Activated T-helper 17 cell treated with anti-CD3 and anti-CD28 coated beads, Interleukin-2, amount 50 U/mL, for 72 hours (primary cell): ENCODE data around the gene MTLN. TPM values are rescaled to one million over a fixed set of nuclear protein-coding genes. Genes with fewer than 3 reads are reported as not detected.
A peak's percentile ranks its signal among the peaks of the same experiment; 100 is the strongest.
"Not testable (repeated sequence)": the region's sequence is repeated elsewhere in the genome, so short reads cannot be mapped to it uniquely, and the experiment has no call there.

ENCODE experiments used
- ATAC-seq: fragments of 150-1000 bp; cut with Tn5 transposase; replicated peaks from 2 replicates; pipeline ENCODE4 v1.10.0; 2021; ENCODE audit warnings: mild to moderate bottlenecking, moderate library complexity
- H3K27ac Mint-ChIP-seq: one replicate; pipeline ENCODE4 v1.8.0; 2022; ENCODE audit warnings: mixed read lengths
- H3K27me3 Mint-ChIP-seq: one replicate; pipeline ENCODE4 v1.8.0; 2022; ENCODE audit warnings: mixed read lengths
- H3K36me3 Mint-ChIP-seq: one replicate; pipeline ENCODE4 v1.8.0; 2022; ENCODE audit warnings: low read depth, mild to moderate bottlenecking, mixed read lengths
- H3K4me1 Mint-ChIP-seq: one replicate; pipeline ENCODE4 v1.8.0; 2022; ENCODE audit warnings: mixed read lengths
- H3K4me3 Mint-ChIP-seq: one replicate; pipeline ENCODE4 v1.8.0; 2022; ENCODE audit warnings: mild to moderate bottlenecking, mixed read lengths
- H3K9me3 Mint-ChIP-seq: one replicate; pipeline ENCODE4 v1.8.0; 2022; ENCODE audit warnings: mixed read lengths
- total RNA-seq, 2 donors: library from RNA; stranded (reverse); gene quantifications; one replicate each; pipeline ENCODE4 v1.2.3, GENCODE V29; 2022

The MTLN gene
- total RNA-seq, 2 donors from 2014 or later: 33.0 to 55.3 TPM

DNA sequence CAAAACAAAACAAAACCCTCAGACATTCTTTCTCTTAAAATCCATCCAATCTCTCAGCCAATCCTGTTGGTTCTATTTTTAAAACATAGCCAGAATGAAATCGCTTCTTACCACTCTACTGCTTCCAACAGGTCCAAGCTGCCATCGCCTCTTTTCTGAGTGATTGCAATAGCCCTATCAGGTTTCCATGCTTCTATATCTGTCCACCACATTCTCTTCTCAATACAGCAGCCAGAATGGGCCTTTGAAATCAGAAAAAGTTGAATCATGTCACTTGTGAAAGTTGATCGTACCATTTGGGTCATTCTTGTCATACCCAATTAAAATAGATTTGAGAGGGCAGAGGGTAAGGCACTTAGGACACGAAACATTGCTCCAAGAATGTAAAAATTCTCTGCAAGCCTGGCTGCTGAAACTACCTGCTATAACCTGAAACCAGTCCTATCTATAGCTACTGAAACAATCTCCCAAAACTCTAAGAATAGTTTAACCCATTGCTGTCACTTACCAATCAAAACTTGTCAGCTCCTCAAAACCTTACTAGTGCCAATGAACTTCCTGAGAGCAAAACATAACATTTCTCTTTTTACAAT, 3.3 kb upstream of the MTLN start:
- Mint-ChIP-seq H3K9me3 (no peaks in the 10 kb centered on the region), H3K4me1 (no peaks in the 10 kb centered on the region), H3K36me3 (peaks cover 14% of the 10 kb centered on the region), H3K27me3 (peaks cover 50% of the 10 kb centered on the region), H3K27ac (no peak overlapping the region), H3K4me3 (no peak overlapping the region)
- ATAC-seq: no peak

DNA sequence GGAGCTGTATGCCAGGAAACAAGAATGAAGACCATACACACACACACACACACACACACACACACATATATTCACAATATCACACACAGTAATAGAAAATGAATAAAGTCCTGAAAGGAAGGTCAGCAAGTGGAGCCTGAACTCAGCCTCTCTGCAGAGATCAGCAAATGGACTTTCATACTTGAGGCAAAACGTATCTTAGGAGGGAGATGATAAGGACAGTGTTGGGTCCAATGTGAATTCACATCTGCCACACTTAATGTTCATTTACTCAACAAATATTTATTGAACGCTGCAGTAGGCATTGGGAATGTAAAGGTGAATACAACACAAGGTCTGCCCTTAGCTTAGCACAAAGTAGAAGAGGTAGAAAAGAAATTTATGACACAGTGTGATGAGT, 2.7 kb upstream of the MTLN start:
- Mint-ChIP-seq H3K27ac (no peak overlapping the region), H3K36me3 (peaks cover 19% of the 10 kb centered on the region), H3K4me3 (no peak overlapping the region), H3K27me3 (peaks cover 44% of the 10 kb centered on the region), H3K9me3 (no peaks in the 10 kb centered on the region), H3K4me1 (no peaks in the 10 kb centered on the region)
- ATAC-seq: no peak

DNA sequence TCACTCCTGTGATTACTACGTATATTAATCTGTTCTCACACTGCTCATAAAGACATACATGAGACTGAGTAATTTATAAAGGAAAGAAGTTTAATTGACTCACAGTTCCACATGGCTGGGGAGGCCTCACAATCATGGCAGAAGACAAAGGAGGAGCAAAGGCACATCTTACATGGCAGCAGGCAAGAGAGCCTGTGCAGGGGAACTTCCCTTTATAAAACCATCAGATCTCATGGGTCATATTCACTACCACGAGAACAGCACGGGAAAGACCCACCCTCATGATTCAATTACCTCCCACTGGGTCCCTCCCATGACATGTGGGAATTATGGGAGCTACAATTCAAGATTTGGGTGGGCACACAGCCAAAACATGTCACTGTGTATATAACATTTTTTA, 1.2 kb upstream of the MTLN start:
- not testable (repeated sequence) for H3K4me1 Mint-ChIP-seq
- H3K4me3 Mint-ChIP-seq: peak overlapping the region; percentile 20

DNA sequence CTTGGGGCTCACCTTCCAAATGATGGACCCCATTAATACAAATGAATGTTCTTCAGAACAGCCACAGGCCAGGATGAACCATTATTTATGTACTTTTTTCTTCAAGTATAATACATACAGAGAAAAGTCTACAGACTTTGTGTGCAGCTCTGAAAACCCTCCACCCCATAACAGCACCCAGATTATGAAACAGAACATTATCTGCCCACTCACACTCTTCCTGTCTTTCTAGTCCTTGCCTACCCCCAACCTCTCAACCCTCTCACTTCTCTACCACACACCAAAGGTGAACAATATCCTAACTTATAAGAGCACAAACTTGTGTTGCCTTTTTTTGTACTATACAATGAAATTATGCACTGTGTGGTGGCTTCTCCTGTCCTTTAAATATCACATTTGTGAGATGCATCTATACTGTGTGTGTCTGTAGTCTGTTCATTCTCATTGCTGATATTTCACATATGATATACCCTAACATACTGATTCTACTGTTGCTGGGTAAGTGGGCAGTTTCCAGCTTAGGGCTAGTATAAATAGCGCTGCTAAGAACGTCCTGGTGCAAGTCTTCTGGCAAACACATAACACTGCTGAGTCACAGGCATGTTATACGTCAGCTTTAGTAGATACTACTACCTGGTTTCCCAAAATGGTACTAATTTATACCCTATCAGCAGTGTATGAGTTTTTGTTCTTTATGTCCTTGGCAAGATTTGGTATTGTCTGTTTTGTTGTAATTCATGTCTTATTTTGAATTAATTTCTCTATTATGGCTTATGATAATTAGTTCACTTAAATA, 6.5 kb downstream of the MTLN start:
- ATAC-seq: peak; percentile 34
- Mint-ChIP-seq H3K27me3 (no peaks in the 10 kb centered on the region), H3K27ac (peak overlapping the region; percentile 91), H3K4me3 (peak overlapping the region; percentile 86), H3K9me3 (no peaks in the 10 kb centered on the region), H3K4me1 (peaks cover 14% of the 10 kb centered on the region), H3K36me3 (peaks cover 25% of the 10 kb centered on the region)

More for the DNA sequence above, 1.2 kb upstream of the MTLN start:
- H3K27me3 Mint-ChIP-seq: peaks cover 28% of the 10 kb centered on the region
- H3K27ac Mint-ChIP-seq, ATAC-seq, H3K9me3 Mint-ChIP-seq: not testable (repeated sequence)
- peaks cover 33% of the 10 kb centered on the region for H3K36me3 Mint-ChIP-seq

DNA sequence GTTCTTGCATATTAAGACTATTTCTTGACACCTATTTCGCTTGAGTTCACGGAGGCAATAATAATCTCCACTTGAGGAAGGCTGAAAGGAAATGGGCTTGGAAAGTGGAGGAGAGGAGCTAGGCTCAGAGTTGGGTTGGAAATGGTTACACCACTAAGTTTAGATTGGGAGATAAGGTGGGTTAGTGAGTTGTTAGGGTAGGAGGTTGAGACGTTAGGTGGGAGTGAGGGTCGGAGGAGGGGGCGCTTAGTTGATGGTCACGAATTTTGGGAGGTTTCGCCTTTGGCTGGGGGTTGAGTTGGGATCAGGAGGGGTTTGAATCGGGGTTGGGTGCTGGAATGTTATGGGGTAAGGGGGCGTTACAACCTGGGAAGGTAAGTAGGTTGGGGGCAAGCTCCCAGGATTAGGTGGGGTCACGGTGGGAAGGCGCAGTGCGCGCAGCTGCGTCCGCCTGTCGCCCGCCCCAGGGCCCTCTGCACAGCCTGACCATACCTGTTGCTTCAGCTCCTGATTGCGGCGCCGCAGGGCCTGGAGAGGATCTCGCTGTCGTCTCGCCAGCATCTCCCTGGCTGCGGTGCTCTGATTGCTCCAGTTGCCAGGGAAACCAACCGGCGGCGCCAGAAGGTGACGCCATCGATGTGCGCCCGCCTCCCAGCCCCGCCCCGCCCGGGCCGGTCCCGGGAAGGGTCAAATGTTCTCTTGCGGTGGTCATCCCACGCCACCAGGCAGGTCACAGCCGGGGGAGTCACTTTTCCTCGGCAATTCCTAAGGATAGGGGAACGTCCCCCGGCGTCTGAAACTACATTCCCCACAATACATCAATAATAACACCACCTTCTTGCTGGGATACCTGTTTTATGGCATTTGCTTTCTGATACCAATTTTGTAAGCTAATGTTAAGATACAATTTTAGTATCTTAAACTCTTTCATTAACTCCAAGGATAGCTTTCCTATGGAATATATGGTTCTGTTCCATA, 7.7 kb downstream of the MTLN start, which contains the start of gene NPHP1:
Gene NPHP1, minus strand, starts transcription at position 606 of the 978 bp plus-strand sequence. Its CDS starts 45 bp downstream, at position 561.
- peak; percentile 96 for ATAC-seq
- Mint-ChIP-seq H3K9me3 (no peaks in the 10 kb centered on the region), H3K27me3 (no peaks in the 10 kb centered on the region), H3K4me3 (peak within 1 kb of the TSS; percentile 86), H3K4me1 (peaks cover 14% of the 10 kb centered on the region), H3K27ac (peak within 1 kb of the TSS; percentile 91), H3K36me3 (peaks cover 16% of the 10 kb centered on the region)

DNA sequence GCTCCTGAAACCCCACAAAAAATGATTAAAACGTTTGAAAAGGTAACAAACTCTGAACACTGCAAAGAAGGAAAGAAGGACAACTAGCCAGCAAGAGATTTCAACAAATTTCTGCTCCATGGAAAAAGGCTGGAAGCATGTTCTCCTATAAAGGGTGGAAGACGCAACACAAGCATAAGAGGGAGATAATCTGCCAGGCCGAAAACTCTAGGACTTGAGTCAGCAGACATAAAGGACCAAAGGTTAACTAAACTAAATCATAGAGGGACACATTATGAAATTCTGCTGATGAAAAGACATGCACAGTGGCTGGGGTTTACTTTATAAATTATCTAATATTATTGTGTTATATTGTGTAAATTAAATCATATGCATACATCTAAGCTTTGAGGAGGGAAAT, 14.3 kb downstream of the MTLN start:
- ATAC-seq: no peak
- H3K4me3 Mint-ChIP-seq: no peak overlapping the region
- H3K27me3 Mint-ChIP-seq: peaks cover 5% of the 10 kb centered on the region
- no peaks in the 10 kb centered on the region for H3K36me3 Mint-ChIP-seq
- no peaks in the 10 kb centered on the region for H3K9me3 Mint-ChIP-seq
- no peaks in the 10 kb centered on the region for H3K4me1 Mint-ChIP-seq
- no peak overlapping the region for H3K27ac Mint-ChIP-seq

DNA sequence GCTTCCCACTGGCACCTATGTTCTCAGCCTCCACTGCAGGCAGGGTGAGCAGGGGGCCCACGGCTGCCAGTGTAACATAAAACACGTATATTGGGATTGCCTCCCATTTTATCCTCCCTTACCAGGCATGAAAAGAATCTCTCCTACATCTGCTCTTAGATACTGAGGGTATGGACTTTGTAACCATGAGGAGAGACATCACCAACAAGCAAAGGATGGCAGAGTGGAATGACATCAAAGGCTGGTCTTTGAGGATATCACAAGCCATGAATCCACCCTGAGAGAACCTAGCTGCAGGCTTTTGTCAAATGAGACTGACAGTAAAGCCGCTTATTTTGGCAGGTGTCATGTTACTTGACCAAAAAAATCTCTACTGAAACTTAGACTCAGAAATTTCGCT, 14.9 kb downstream of the MTLN start:
- Mint-ChIP-seq H3K36me3 (no peaks in the 10 kb centered on the region), H3K9me3 (no peaks in the 10 kb centered on the region), H3K4me3 (no peak overlapping the region), H3K27me3 (peaks cover 5% of the 10 kb centered on the region), H3K27ac (no peak overlapping the region), H3K4me1 (no peaks in the 10 kb centered on the region)
- no peak for ATAC-seq

DNA sequence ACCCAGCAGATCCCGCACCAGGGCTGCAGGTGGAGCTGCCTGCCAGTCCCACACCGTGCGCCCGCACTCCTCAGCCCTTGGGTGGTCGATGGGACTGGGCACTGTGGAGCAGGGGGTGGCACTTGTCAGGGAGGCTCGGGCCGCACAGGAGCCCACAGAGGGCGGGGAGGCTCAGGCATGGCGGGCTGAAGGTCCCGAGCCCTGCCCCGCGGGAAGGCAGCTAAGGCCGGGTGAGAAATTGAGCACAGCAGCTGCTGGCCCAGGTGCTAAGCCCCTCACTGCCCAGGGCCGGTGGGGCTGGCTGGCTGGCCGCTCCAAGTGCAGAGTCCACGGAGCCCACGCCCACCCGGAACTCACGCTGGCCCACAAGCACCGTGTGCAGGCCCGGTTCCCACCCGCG, 22.2 kb downstream of the MTLN start:
- not testable (repeated sequence) for H3K27ac Mint-ChIP-seq, H3K36me3 Mint-ChIP-seq, H3K9me3 Mint-ChIP-seq, H3K4me1 Mint-ChIP-seq, H3K4me3 Mint-ChIP-seq, ATAC-seq
- peaks cover 12% of the 10 kb centered on the region for H3K27me3 Mint-ChIP-seq

DNA sequence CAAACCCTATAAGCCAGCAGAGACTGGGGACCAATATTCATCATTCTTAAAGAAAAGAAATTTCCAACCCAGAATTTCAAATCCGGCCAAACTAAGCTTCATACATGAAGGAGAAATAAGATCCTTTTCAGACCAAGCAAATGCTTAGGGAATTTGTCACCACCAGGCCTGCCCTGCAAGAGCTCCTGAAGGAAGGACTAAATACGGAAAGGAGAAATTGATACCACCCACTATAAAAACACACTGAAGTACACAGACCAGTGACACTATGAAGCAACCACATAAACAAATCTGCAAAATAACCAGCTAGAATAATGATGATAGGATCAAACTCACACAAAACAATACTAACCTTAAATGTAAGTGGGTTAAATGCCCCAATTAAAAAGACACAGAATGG, 29.9 kb downstream of the MTLN start:
- Mint-ChIP-seq H3K4me3 (no peak overlapping the region), H3K9me3 (peaks cover 9% of the 10 kb centered on the region), H3K27me3 (peaks cover 28% of the 10 kb centered on the region), H3K36me3 (no peaks in the 10 kb centered on the region), H3K27ac (no peak overlapping the region), H3K4me1 (no peaks in the 10 kb centered on the region)
- no peak for ATAC-seq

DNA sequence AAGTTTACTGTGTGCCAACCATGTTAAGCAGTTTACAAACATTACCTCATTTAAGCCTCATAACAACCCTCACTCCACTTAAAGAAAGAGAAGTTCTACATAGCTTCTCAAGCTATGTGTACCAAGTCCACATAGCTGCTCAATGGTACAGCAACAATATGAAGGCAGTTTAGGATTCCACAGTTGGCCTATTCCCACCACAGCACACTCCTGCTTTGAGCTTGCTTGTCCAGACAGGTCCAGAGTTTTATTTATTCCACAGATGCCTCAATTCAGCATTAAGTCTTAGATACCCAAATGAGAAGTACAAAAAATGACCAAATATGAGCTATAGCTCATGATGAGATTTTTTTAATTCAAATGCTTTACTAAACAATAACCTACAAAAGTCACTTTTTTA, 32.3 kb downstream of the MTLN start:
- ATAC-seq: no peak
- peaks cover 26% of the 10 kb centered on the region for H3K27me3 Mint-ChIP-seq
- H3K4me1 Mint-ChIP-seq: no peaks in the 10 kb centered on the region
- no peak overlapping the region for H3K4me3 Mint-ChIP-seq
- no peaks in the 10 kb centered on the region for H3K36me3 Mint-ChIP-seq
- no peak overlapping the region for H3K27ac Mint-ChIP-seq
- H3K9me3 Mint-ChIP-seq: peaks cover 9% of the 10 kb centered on the region

DNA sequence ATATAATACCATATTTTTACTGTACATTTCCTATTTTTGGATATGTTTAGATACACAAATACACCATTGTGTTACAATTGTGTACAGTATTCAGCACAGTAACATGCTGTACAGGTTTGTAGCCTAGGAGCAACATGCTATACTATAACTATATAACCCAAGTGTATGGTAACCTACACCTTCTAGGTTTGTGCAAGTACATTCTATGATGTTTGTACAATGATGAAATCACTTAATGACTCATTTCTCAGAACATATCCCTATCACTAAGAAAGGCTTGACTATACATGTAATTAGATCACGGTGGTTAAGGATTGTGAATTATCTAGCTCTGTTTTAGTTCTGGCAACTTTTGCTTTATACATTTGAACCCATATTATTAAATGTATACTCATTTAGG, 38.8 kb downstream of the MTLN start:
- peaks cover 5% of the 10 kb centered on the region for H3K4me1 Mint-ChIP-seq
- H3K27ac Mint-ChIP-seq: no peak overlapping the region
- H3K27me3 Mint-ChIP-seq: peaks cover 5% of the 10 kb centered on the region
- no peaks in the 10 kb centered on the region for H3K9me3 Mint-ChIP-seq
- peak; percentile 88 for ATAC-seq
- no peaks in the 10 kb centered on the region for H3K36me3 Mint-ChIP-seq
- H3K4me3 Mint-ChIP-seq: no peak overlapping the region

DNA sequence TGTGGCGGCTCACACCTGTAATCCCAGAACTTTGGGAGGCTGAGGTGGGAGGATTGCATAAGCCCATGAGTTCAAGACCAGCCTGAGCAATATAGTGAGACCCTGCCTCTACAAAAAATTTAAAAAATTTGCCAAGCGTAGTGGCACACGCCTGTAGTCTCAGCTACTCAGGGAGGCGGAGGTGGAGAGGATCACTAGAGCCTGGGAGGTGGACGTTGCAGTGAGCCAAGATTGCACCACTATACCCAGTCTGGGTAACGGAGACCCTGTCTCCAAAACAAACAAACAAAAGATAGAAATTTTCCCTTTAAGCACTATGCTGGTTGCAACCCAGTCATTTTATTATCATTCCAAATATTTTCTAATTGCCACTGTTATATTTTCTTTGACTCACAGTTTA, 39.8 kb downstream of the MTLN start:
- Mint-ChIP-seq H3K9me3 (no peaks in the 10 kb centered on the region), H3K27me3 (peaks cover 5% of the 10 kb centered on the region), H3K36me3 (no peaks in the 10 kb centered on the region), H3K27ac (no peak overlapping the region), H3K4me1 (peaks cover 5% of the 10 kb centered on the region), H3K4me3 (no peak overlapping the region)
- ATAC-seq: no peak

DNA sequence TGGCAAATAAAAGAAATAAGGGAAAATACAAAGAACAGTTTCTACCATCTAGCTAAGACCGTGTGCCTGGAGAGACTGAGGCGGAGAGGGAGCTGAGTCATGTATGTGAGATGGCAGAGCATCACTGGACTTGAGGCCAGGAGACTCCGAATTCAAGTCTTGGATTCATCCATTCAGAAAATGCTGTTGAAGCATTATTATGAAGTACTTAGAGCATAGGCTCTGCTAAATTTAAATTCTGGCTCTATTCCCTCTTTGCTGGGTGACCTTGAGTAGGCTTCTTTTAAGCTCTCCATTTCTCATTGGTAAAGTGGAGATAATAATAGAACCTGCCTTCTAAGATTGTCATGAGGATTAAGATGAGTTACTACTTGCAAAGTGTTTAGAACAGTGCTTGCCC, 42.2 kb downstream of the MTLN start:
- Mint-ChIP-seq H3K27ac (peak overlapping the region; percentile 8), H3K27me3 (no peaks in the 10 kb centered on the region), H3K36me3 (no peaks in the 10 kb centered on the region), H3K4me3 (peak overlapping the region; percentile 2), H3K4me1 (peaks cover 5% of the 10 kb centered on the region), H3K9me3 (no peaks in the 10 kb centered on the region)
- ATAC-seq: no peak

DNA sequence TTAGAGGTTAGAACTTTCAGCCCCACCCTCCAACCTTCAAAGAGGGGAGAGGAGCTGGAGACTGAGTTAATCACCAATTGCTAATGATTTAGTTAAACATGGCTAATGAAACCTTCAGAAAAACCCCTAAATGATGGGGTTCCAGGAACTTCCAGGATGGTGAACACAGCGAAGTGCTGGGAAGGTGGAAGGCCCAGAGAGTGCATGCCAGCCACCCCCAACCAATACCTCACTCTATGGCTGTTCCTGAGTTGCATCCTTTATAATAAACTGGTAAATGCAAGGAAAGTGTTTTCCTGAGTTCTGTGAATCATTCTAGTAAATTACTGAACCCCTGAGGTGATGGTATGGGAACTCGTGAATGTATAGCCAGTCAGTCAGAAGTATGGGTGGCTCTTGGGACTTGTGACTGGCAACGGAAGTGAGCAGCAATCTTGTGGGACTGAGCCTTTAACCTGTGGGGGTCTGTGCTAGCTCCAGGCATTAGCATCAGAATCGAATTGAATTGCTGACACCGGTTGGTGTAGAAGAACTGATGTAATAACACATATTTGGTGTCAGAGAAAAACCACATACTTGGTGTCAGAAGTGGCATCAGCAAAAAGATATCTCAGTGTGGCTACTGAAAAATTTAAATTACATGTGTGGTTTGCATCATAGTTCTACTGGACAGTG, 44.9 kb downstream of the MTLN start:
- Mint-ChIP-seq H3K27ac (no peak overlapping the region), H3K4me1 (peaks cover 5% of the 10 kb centered on the region), H3K36me3 (no peaks in the 10 kb centered on the region), H3K9me3 (no peaks in the 10 kb centered on the region), H3K27me3 (peaks cover 6% of the 10 kb centered on the region), H3K4me3 (no peak overlapping the region)
- ATAC-seq: no peak
